Lower leg skin (tissue), 3 donors: Measurements from ENCODE around the gene CCND1.
"Not testable (repeated sequence)": the region's sequence is repeated elsewhere in the genome, so short reads cannot be mapped to it uniquely, and the experiment has no call there.

Experiments used
- POLR2A ChIP-seq, 2 donors: fragments of 450-650 bp; IDR thresholded peaks; one replicate each; pipeline ENCODE4 v1.6.1; 2016 to 2017; ENCODE audit warnings: antibody characterized with exemption in 2 of 2, mild to moderate bottlenecking in 1 of 2, moderate library complexity in 1 of 2
- TF ChIP-seq, protein P1 (sequence below), 3 donors: fragments of 450-650 bp; IDR thresholded peaks; one replicate each; pipeline ENCODE4 v1.5.1; 2016; ENCODE audit warnings: antibody characterized with exemption in 3 of 3, mild to moderate bottlenecking in 3 of 3, moderate library complexity in 2 of 3

DNA sequence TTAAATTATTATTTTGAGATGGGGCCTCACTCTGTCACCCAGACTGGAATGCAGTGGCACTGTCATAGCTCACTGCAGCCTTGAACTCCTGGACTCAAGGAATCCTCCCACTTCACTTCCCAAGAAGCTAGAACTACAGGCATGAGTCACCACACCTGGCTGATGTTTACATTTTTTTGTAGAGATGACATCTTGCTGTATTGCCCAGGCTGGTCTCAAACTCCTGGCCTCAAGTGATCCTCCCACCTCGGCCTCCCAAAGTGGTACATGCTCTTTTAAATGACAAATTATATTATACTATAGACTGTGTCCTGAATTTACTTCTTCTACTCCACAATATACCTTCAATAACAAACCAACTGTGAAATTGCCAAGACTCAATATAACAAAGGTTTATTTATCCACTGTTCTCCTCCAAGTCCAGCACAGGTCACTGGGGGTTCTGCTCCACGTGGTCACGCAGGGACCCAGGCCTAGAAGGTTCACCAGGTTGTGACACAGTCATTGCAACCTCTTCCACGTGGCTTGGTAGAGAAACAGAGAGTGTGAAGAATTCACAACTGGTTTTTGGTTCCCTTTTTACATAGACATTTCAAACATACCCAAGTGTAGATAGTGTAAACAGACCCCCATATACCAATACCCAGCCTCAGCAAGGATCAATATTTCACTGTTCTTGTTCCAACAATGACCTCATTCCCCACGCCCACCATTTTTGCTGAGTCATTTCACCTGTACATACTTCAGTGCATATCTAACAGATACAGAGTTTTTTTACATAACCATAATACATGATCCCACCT is 47.2 kb downstream of the CCND1 start:
- TF ChIP-seq, protein P1, sequence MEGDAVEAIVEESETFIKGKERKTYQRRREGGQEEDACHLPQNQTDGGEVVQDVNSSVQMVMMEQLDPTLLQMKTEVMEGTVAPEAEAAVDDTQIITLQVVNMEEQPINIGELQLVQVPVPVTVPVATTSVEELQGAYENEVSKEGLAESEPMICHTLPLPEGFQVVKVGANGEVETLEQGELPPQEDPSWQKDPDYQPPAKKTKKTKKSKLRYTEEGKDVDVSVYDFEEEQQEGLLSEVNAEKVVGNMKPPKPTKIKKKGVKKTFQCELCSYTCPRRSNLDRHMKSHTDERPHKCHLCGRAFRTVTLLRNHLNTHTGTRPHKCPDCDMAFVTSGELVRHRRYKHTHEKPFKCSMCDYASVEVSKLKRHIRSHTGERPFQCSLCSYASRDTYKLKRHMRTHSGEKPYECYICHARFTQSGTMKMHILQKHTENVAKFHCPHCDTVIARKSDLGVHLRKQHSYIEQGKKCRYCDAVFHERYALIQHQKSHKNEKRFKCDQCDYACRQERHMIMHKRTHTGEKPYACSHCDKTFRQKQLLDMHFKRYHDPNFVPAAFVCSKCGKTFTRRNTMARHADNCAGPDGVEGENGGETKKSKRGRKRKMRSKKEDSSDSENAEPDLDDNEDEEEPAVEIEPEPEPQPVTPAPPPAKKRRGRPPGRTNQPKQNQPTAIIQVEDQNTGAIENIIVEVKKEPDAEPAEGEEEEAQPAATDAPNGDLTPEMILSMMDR (IDR thresholded peaks at IDR 0.05) = not testable (repeated sequence)
- not testable (repeated sequence) for TF ChIP-seq POLR2A (IDR thresholded peaks at IDR 0.05)
